Thyroid gland (tissue), 4 donors: ENCODE measurements around the gene NPPB.

Source experiments
- POLR2A ChIP-seq, 2 donors: fragments of 450-650 bp; IDR thresholded peaks; one replicate each; pipeline ENCODE4 v1.6.1; 2017; ENCODE audit warnings: antibody characterized with exemption in 2 of 2, mild to moderate bottlenecking in 2 of 2, moderate library complexity in 1 of 2
- TF ChIP-seq, protein P1 (sequence below), 6 experiments: fragments of 200-600 bp in 3 of 6; fragments of 450-650 bp in 3 of 6; sonication (generic) in 3 of 6; IDR thresholded peaks; one replicate each; pipeline ENCODE4 v1.5.1; 2016 to 2019; ENCODE audit warnings: antibody characterized with exemption in 6 of 6, mild to moderate bottlenecking in 2 of 6, inconsistent platforms in 1 of 6, moderate library complexity in 1 of 6

DNA sequence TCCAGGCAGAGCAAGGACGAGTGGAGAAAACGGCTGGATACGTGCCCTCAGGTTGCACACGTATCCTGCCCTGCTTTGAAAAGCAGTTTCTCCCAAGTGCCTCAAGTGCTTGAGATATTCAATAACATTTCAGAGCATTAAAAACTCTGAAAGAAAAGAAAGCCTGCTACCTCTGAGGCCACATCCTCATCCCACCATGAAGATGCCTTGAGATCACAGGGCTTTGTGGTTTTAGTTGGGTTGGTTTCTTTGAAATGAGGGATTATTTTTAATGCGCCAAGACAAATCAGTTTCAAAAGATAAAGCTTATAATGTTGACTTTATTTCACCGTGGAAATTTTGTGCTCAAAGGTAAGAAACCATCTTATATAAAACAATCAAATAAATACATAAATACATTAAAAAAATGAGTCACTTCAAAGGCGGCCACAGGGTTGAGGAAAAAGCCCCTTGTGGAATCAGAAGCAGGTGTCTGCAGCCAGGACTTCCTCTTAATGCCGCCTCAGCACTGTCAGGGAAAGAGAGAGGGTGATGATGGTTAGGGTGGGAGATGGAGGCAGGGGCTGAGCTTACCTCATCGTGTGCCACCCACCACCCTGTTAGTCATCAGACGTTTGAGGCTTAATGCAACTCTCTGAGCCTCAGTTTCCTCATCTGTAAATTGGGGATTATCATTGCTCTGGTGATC lies 1.4 kb downstream of the NPPB start:
- TF ChIP-seq, protein P1, sequence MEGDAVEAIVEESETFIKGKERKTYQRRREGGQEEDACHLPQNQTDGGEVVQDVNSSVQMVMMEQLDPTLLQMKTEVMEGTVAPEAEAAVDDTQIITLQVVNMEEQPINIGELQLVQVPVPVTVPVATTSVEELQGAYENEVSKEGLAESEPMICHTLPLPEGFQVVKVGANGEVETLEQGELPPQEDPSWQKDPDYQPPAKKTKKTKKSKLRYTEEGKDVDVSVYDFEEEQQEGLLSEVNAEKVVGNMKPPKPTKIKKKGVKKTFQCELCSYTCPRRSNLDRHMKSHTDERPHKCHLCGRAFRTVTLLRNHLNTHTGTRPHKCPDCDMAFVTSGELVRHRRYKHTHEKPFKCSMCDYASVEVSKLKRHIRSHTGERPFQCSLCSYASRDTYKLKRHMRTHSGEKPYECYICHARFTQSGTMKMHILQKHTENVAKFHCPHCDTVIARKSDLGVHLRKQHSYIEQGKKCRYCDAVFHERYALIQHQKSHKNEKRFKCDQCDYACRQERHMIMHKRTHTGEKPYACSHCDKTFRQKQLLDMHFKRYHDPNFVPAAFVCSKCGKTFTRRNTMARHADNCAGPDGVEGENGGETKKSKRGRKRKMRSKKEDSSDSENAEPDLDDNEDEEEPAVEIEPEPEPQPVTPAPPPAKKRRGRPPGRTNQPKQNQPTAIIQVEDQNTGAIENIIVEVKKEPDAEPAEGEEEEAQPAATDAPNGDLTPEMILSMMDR (IDR thresholded peaks at IDR 0.05) = no peak
- no peak for TF ChIP-seq POLR2A (IDR thresholded peaks at IDR 0.05)
